Measurements from ENCODE around the gene ALKBH5.

- TF ChIP-seq, protein P1, sequence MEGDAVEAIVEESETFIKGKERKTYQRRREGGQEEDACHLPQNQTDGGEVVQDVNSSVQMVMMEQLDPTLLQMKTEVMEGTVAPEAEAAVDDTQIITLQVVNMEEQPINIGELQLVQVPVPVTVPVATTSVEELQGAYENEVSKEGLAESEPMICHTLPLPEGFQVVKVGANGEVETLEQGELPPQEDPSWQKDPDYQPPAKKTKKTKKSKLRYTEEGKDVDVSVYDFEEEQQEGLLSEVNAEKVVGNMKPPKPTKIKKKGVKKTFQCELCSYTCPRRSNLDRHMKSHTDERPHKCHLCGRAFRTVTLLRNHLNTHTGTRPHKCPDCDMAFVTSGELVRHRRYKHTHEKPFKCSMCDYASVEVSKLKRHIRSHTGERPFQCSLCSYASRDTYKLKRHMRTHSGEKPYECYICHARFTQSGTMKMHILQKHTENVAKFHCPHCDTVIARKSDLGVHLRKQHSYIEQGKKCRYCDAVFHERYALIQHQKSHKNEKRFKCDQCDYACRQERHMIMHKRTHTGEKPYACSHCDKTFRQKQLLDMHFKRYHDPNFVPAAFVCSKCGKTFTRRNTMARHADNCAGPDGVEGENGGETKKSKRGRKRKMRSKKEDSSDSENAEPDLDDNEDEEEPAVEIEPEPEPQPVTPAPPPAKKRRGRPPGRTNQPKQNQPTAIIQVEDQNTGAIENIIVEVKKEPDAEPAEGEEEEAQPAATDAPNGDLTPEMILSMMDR (IDR thresholded peaks at IDR 0.05) = no peak
- no peak for TF ChIP-seq POLR2A (IDR thresholded peaks at IDR 0.05)
Observed at GRCh38 chr17:18157354-18157985, 26.2 kb upstream of the ALKBH5 start.
